Liver (tissue), 9 donors: ENCODE measurements around the gene CCSER2. TPM values are rescaled to one million over a fixed set of nuclear protein-coding genes. Genes with fewer than 3 reads are reported as not detected.

Experiments
- DNase-seq: peaks from one replicate; pipeline ENCODE4 v3.0.0-alpha.2; 2017; ENCODE audit warnings: low spot score
- H3K27ac ChIP-seq, 2 donors: one replicate each; pipeline ENCODE4 v1.7.0; 2013; ENCODE audit warnings: inconsistent platforms in 2 of 2, low read length in 2 of 2, control low read depth in 1 of 2, low read depth in 1 of 2, mild to moderate bottlenecking in 1 of 2
- H3K27me3 ChIP-seq, 4 donors: one replicate each; pipeline versions ENCODE4 v1.6.1 to v1.7.0; 2013; ENCODE audit warnings: low read length in 3 of 4, inconsistent platforms in 1 of 4, mild to moderate bottlenecking in 1 of 4, moderate library complexity in 1 of 4; ENCODE audit not compliant: control insufficient read depth in 4 of 4, insufficient read depth in 4 of 4
- H3K36me3 ChIP-seq, 4 donors: one replicate each; pipeline versions ENCODE4 v1.6.1 to v1.7.0; 2013; ENCODE audit warnings: low read length in 3 of 4, mild to moderate bottlenecking in 3 of 4, low read depth in 1 of 4, moderate library complexity in 1 of 4; ENCODE audit not compliant: control insufficient read depth in 4 of 4, insufficient read depth in 3 of 4
- H3K4me1 ChIP-seq, 4 donors: one replicate each; pipeline versions ENCODE4 v1.6.1 to v1.7.0; 2013; ENCODE audit warnings: low read length in 3 of 4, mild to moderate bottlenecking in 3 of 4, moderate library complexity in 1 of 4; ENCODE audit not compliant: control insufficient read depth in 4 of 4, insufficient read depth in 4 of 4
- H3K4me3 ChIP-seq, 3 donors: one replicate each; pipeline versions ENCODE4 v1.6.1 to v1.7.0; 2013; ENCODE audit warnings: low read length in 3 of 3, control low read depth in 1 of 3, low read depth in 1 of 3, mild to moderate bottlenecking in 1 of 3
- H3K9ac ChIP-seq, 2 donors: one replicate each; pipeline ENCODE4 v1.7.0; 2013; ENCODE audit warnings: low read length in 2 of 2, mild to moderate bottlenecking in 2 of 2, moderate library complexity in 2 of 2, control low read depth in 1 of 2, low read depth in 1 of 2
- H3K9me3 ChIP-seq, 4 donors: one replicate each; pipeline versions ENCODE4 v1.6.1 to v1.7.0; 2013; ENCODE audit warnings: low read length in 3 of 4; ENCODE audit not compliant: control insufficient read depth in 4 of 4
- ATF3 ChIP-seq: IDR thresholded peaks from 2 replicates; pipeline ENCODE4 v1.6.1; 2016; ENCODE audit warnings: antibody characterized with exemption
- EGR1 ChIP-seq, 2 donors: IDR thresholded peaks; 2 replicates each; pipeline ENCODE4 v1.6.1; 2016 to 2018; ENCODE audit warnings: antibody characterized with exemption in 2 of 2, low read depth in 2 of 2
- FOXA1 ChIP-seq: IDR thresholded peaks from 2 replicates; pipeline ENCODE4 v1.6.1; 2016; ENCODE audit warnings: antibody characterized with exemption
- FOXA2 ChIP-seq: IDR thresholded peaks from 2 replicates; pipeline ENCODE4 v1.6.1; 2016; ENCODE audit warnings: antibody characterized with exemption
- GABPA ChIP-seq, 2 donors: IDR thresholded peaks in 1 of 2; conservative IDR thresholded peaks in 1 of 2; 2 replicates each; pipeline ENCODE4 v1.6.1; 2016; ENCODE audit warnings: antibody characterized with exemption in 2 of 2, mild to moderate bottlenecking in 1 of 2, moderate library complexity in 1 of 2
- HNF4A ChIP-seq, 2 donors: conservative IDR thresholded peaks; 2 replicates each; pipeline ENCODE4 v1.6.1; 2016; ENCODE audit warnings: antibody characterized with exemption in 2 of 2, mild to moderate bottlenecking in 2 of 2
- JUND ChIP-seq, 2 donors: IDR thresholded peaks; 2 replicates each; pipeline ENCODE4 v1.6.1; 2016; ENCODE audit warnings: antibody characterized with exemption in 2 of 2
- NR2F2 ChIP-seq: IDR thresholded peaks from 2 replicates; pipeline ENCODE4 v1.6.1; 2016; ENCODE audit warnings: antibody characterized with exemption
- RAD21 ChIP-seq, 2 donors: IDR thresholded peaks; 2 replicates each; pipeline ENCODE4 v1.6.1; 2016; ENCODE audit warnings: antibody characterized with exemption in 2 of 2, mild to moderate bottlenecking in 2 of 2
- RXRA ChIP-seq, 2 donors: IDR thresholded peaks; 2 replicates each; pipeline ENCODE4 v1.6.1; 2017 to 2018; ENCODE audit warnings: antibody characterized with exemption in 2 of 2, mild to moderate bottlenecking in 1 of 2
- TAF1 ChIP-seq: conservative IDR thresholded peaks from 2 replicates; pipeline ENCODE4 v1.6.1; 2016; ENCODE audit warnings: antibody characterized with exemption, mild to moderate bottlenecking
- YY1 ChIP-seq: IDR thresholded peaks from 2 replicates; pipeline ENCODE4 v1.6.1; 2016; ENCODE audit warnings: antibody characterized with exemption, mild to moderate bottlenecking
- WGBS: extraction: QIAGEN DNeasy Blood & Tissue Kit; methylation state at CpG from one replicate; pipeline ENCODE4 v1.1.7; 2013; 5-methylcytosine and 5-hydroxymethylcytosine counted together
- polyA plus RNA-seq, 2 donors: library from polyadenylated mRNA; stranded (reverse) in 1 of 2; unstranded in 1 of 2; fragments of 200-250 nt in 1 of 2; fragments of >200 nt in 1 of 2; fragmentation: Nextera tagmentation in 1 of 2; extraction: Ambion mirVana in 1 of 2; gene quantifications; one replicate each; pipeline versions ENCODE4 v1.2.1 to v1.2.3, GENCODE V29; 2013 to 2015
- total RNA-seq, 2 donors: library from RNA; depleted of rRNA; stranded (reverse); fragments of >200 nt; gene quantifications; one replicate each; pipeline ENCODE4 v1.2.3, GENCODE V29; 2014
- donor health status: healthy.
- donor health status: healthy.
- donor health status: healthy.
- donor health status: healthy.
- donor health status: healthy.

Gene CCSER2
- total and polyA plus RNA-seq, 4 donors, result 5.6 to 18.2 (median 12.1) TPM

GRCh38 chr10:84565881-84566582, 237.6 kb downstream of the CCSER2 start (continued):
- no peak for TF ChIP-seq RXRA (IDR thresholded peaks at IDR 0.05)
- no peak for TF ChIP-seq JUND (IDR thresholded peaks at IDR 0.05)
- TF ChIP-seq GABPA (IDR thresholded peaks at IDR 0.05 in 1 of 2, conservative IDR thresholded peaks at IDR 0.05 in 1 of 2), result no peak
- no peak for TF ChIP-seq RAD21 (IDR thresholded peaks at IDR 0.05)
- TF ChIP-seq ATF3, result no peak
- no peak for TF ChIP-seq EGR1 (IDR thresholded peaks at IDR 0.05; ENCODE audit: low read depth in 2 of 2)
- no peak for TF ChIP-seq TAF1
- no peak for TF ChIP-seq YY1
- TF ChIP-seq NR2F2, result no peak
- no peak for TF ChIP-seq FOXA2
- no peak for TF ChIP-seq FOXA1
- TF ChIP-seq HNF4A (conservative IDR thresholded peaks at IDR 0.05), result no peak

DNA sequence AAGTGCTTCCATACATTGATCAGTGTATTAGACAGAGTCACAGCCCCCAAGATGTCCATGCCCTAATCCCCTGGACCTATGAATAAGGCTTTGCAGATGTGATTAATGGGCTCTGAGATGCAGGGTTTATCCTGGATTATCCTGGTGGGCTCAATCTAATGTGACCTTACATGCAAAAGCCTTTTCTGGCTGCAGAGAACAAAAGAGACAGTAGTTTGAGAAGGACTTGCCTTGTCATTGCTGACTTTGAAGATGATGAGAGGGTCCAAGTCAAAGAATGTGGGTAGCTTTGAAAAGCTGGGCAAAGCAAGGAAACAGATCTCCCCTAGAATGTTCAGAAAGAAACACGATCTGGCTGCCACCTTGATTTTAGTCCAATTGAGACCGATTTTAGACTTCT, 238.7 kb downstream of the CCSER2 start:
- Histone ChIP-seq H3K27me3 (no peaks in the 10 kb centered on the region), H3K4me1 (peaks cover 0 to 8% (median 2%) of the 10 kb centered on the region in 4 donors), H3K9me3 (no peaks in the 10 kb centered on the region), H3K36me3 (no peaks in the 10 kb centered on the region), H3K4me3 (no peak overlapping the region), H3K27ac (no peak overlapping the region), H3K9ac (no peak overlapping the region)
- DNase-seq, result no peak
- WGBS, result 46% methylated on average over 2 of the region's 2 CpGs
- TF ChIP-seq ATF3 (no peak), JUND (IDR thresholded peaks at IDR 0.05) (no peak)

Other genes starting within 250 kb of the CCSER2 start
- gene GHITM, start 189.1 kb upstream of the CCSER2 start, total RNA-seq, result 100 to 1,000 TPM; 156 to 173 TPM
- 100 to 1,000 TPM; 214 to 252 TPM for gene GHITM, start 189.1 kb upstream of the CCSER2 start, polyA plus RNA-seq
- not detected for gene GPR15LG, start 154.8 kb upstream of the CCSER2 start, total RNA-seq
- not detected for gene GPR15LG, start 154.8 kb upstream of the CCSER2 start, polyA plus RNA-seq
- gene CDHR1, start 134.1 kb upstream of the CCSER2 start, total RNA-seq, result under 1 TPM; 0.17 to 0.51 TPM
- gene CDHR1, start 134.1 kb upstream of the CCSER2 start, polyA plus RNA-seq, result under 1 TPM; 0.07 to 0.10 TPM
- not detected for gene LRIT2, start 103.0 kb upstream of the CCSER2 start, total RNA-seq
- gene LRIT2, start 103.0 kb upstream of the CCSER2 start, polyA plus RNA-seq, result not detected
- not detected for gene LRIT1, start 87.0 kb upstream of the CCSER2 start, total RNA-seq
- not detected for gene LRIT1, start 87.0 kb upstream of the CCSER2 start, polyA plus RNA-seq
- gene RGR, start 83.5 kb upstream of the CCSER2 start, total RNA-seq, result not detected
- not detected for gene RGR, start 83.5 kb upstream of the CCSER2 start, polyA plus RNA-seq